DOHH2 (cell line): ENCODE results near the gene KRTAP10-6.

Experiments used
- EZH2phosphoT487 ChIP-seq: fragments of 200-600 bp; sonication (generic); IDR thresholded peaks from 2 replicates; pipeline ENCODE4 v1.6.1; 2017; ENCODE audit warnings: borderline replicate concordance, mild to moderate bottlenecking, antibody characterized with exemption, low read length, moderate library complexity, mixed read lengths
- TF ChIP-seq, protein P1 (sequence below): fragments of 200-600 bp; sonication (generic); IDR thresholded peaks from one replicate; pipeline ENCODE4 v1.5.1; 2014; ENCODE audit warnings: antibody characterized with exemption, mild to moderate bottlenecking, low read depth, low read length; ENCODE audit not compliant: poor library complexity, severe bottlenecking

DNA sequence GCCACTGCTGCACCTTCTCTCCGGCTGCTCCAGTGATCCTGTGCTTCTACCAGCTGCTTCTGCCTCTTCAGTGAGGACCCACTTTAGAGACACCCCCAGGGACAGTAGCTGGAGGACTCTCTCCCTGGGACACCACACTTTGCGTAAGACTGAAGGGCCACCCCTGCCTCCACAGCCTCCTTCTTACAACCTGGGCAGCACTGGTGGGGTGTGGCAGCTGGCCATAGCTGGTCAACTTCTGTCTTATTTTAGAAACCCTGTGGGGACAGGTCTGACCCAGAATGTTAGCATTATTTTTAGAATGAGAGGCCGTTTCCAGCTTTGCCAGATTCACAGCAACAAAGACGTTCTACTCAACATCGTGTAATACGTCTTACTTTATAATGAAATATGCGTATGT lies 33.5 kb upstream of the KRTAP10-6 start:
- TF ChIP-seq, protein P1, sequence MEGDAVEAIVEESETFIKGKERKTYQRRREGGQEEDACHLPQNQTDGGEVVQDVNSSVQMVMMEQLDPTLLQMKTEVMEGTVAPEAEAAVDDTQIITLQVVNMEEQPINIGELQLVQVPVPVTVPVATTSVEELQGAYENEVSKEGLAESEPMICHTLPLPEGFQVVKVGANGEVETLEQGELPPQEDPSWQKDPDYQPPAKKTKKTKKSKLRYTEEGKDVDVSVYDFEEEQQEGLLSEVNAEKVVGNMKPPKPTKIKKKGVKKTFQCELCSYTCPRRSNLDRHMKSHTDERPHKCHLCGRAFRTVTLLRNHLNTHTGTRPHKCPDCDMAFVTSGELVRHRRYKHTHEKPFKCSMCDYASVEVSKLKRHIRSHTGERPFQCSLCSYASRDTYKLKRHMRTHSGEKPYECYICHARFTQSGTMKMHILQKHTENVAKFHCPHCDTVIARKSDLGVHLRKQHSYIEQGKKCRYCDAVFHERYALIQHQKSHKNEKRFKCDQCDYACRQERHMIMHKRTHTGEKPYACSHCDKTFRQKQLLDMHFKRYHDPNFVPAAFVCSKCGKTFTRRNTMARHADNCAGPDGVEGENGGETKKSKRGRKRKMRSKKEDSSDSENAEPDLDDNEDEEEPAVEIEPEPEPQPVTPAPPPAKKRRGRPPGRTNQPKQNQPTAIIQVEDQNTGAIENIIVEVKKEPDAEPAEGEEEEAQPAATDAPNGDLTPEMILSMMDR, result no peak
- TF ChIP-seq EZH2phosphoT487, result no peak
